ENCODE data around the gene PPIF. TPM values are rescaled to one million over a fixed set of nuclear protein-coding genes. Genes with fewer than 3 reads are reported as not detected.

The PPIF gene
- total RNA-seq, 1 experiment from 2014 or later: 59.0 TPM

DNA sequence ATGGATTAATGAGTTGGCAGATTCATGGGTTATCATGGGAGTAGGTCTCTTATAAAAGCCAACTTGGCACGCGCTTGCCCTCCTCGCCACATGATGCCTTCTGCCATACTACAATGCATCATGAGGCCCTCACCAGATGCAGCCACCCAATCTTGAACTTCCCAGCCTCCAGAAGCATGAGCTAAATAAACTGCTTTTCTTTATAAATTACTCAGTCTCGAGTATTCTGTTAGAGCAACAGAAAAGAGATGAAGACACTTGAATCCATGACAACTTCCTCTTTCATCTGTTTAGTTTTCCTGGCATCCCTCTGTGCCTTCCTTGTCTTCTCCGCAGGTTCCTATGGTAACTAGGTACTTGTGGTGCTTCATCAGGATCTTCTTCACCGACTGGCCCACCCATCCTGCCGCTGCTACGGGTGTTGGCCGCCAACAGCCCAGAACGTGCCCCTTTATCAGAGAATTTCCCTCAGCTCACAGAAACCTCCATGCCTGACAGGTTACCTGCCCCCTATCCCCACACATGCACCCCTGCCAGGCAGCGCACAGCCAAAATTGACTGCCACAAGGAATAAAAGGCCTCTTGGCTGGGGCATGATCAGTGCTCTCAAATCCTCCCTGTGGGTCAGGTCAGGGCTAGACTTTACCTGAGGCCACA is 28.0 kb upstream of the PPIF start:
- Histone ChIP-seq H3K27me3 (ENCODE audit: control insufficient read depth, insufficient read depth, low read length) (no peaks in the 10 kb centered on the region), H3K4me3 (ENCODE audit: low read depth in 2 of 2, low read length in 2 of 2) (no peak overlapping the region), H3K9me3 (ENCODE audit: control insufficient read depth, insufficient read depth, low read depth, low read length) (no peaks in the 10 kb centered on the region), H3K36me3 (ENCODE audit: control insufficient read depth, insufficient read depth, low read length) (no peaks in the 10 kb centered on the region), H3K4me1 (ENCODE audit: control insufficient read depth, insufficient read depth, low read length) (no peaks in the 10 kb centered on the region; the same call in none of the 2 replicates), H3K27ac (ENCODE audit: low read length) (no peak overlapping the region)
- CTCF ChIA-PET: no interaction called here
- POLR2A ChIA-PET: no interaction called here
- TF ChIP-seq POLR2AphosphoS5 (IDR thresholded peaks at IDR 0.05; ENCODE audit: low read depth, low read length): no peak
- TF ChIP-seq, protein P1, sequence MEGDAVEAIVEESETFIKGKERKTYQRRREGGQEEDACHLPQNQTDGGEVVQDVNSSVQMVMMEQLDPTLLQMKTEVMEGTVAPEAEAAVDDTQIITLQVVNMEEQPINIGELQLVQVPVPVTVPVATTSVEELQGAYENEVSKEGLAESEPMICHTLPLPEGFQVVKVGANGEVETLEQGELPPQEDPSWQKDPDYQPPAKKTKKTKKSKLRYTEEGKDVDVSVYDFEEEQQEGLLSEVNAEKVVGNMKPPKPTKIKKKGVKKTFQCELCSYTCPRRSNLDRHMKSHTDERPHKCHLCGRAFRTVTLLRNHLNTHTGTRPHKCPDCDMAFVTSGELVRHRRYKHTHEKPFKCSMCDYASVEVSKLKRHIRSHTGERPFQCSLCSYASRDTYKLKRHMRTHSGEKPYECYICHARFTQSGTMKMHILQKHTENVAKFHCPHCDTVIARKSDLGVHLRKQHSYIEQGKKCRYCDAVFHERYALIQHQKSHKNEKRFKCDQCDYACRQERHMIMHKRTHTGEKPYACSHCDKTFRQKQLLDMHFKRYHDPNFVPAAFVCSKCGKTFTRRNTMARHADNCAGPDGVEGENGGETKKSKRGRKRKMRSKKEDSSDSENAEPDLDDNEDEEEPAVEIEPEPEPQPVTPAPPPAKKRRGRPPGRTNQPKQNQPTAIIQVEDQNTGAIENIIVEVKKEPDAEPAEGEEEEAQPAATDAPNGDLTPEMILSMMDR (IDR thresholded peaks at IDR 0.05): no peak
- no peak for TF ChIP-seq TCF7L2 (IDR thresholded peaks at IDR 0.05; ENCODE audit: low read depth, low read length)
- TF ChIP-seq, protein P2, sequence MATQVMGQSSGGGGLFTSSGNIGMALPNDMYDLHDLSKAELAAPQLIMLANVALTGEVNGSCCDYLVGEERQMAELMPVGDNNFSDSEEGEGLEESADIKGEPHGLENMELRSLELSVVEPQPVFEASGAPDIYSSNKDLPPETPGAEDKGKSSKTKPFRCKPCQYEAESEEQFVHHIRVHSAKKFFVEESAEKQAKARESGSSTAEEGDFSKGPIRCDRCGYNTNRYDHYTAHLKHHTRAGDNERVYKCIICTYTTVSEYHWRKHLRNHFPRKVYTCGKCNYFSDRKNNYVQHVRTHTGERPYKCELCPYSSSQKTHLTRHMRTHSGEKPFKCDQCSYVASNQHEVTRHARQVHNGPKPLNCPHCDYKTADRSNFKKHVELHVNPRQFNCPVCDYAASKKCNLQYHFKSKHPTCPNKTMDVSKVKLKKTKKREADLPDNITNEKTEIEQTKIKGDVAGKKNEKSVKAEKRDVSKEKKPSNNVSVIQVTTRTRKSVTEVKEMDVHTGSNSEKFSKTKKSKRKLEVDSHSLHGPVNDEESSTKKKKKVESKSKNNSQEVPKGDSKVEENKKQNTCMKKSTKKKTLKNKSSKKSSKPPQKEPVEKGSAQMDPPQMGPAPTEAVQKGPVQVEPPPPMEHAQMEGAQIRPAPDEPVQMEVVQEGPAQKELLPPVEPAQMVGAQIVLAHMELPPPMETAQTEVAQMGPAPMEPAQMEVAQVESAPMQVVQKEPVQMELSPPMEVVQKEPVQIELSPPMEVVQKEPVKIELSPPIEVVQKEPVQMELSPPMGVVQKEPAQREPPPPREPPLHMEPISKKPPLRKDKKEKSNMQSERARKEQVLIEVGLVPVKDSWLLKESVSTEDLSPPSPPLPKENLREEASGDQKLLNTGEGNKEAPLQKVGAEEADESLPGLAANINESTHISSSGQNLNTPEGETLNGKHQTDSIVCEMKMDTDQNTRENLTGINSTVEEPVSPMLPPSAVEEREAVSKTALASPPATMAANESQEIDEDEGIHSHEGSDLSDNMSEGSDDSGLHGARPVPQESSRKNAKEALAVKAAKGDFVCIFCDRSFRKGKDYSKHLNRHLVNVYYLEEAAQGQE (IDR thresholded peaks at IDR 0.05; ENCODE audit: insufficient read depth in 1 of 2, low read depth in 2 of 2, low read length in 1 of 2): no peak
- no peak for TF ChIP-seq SIN3A (IDR thresholded peaks at IDR 0.05; ENCODE audit: borderline replicate concordance, insufficient read depth, low read depth, low read length)
- no peak for DNase-seq (ENCODE audit: low read depth, low spot score)
- intact Hi-C loops (cut with micrococcal nuclease; ENCODE audit: unreplicated experiment) (no loop called here), in situ Hi-C loops (cut with HindIII; ENCODE audit: low pct_unique_long_range_greater_than_20kb, low sequenced_read_pairs) (no loop called here)
- no peak for ATAC-seq
- no TSS peak for BruUV-seq (replicated peaks)

DNA sequence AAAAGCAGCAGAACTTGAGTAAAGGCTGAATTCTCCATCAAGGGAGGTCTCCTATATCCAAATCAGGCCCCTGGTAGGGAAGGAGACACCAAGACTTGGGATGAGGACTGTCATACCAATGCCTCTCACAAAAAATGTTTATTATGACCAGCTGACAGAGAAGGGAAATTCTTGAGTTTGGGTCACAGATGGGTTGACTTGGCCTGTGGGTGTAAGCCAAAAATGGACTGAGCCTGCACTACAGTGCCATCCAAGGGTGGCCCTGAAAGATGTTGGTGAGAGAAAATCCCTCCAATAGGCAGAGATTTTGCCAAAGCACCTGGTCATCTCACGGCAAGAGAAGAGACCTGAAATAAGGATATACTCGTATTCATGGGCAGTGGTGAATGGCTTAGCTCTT is 27.0 kb upstream of the PPIF start:
- ATAC-seq (no peak), DNase-seq (ENCODE audit: low read depth, low spot score) (no peak)
- Histone ChIP-seq H3K4me3 (ENCODE audit: low read depth in 2 of 2, low read length in 2 of 2) (no peak overlapping the region), H3K9me3 (ENCODE audit: control insufficient read depth, insufficient read depth, low read depth, low read length) (no peaks in the 10 kb centered on the region), H3K4me1 (ENCODE audit: control insufficient read depth, insufficient read depth, low read length) (no peaks in the 10 kb centered on the region; the same call in none of the 2 replicates), H3K36me3 (ENCODE audit: control insufficient read depth, insufficient read depth, low read length) (no peaks in the 10 kb centered on the region), H3K27ac (ENCODE audit: low read length) (no peak overlapping the region), H3K27me3 (ENCODE audit: control insufficient read depth, insufficient read depth, low read length) (no peaks in the 10 kb centered on the region)
- in situ Hi-C loops (cut with HindIII; ENCODE audit: low pct_unique_long_range_greater_than_20kb, low sequenced_read_pairs): no loop called here
- BruUV-seq (replicated peaks): no TSS peak
- ChIA-PET POLR2A (no interaction called here), CTCF (no interaction called here)
- TF ChIP-seq TCF7L2 (IDR thresholded peaks at IDR 0.05; ENCODE audit: low read depth, low read length) (no peak), SIN3A (IDR thresholded peaks at IDR 0.05; ENCODE audit: borderline replicate concordance, insufficient read depth, low read depth, low read length) (no peak), POLR2AphosphoS5 (IDR thresholded peaks at IDR 0.05; ENCODE audit: low read depth, low read length) (no peak)
- TF ChIP-seq, protein P1 (IDR thresholded peaks at IDR 0.05): no peak
- TF ChIP-seq, protein P2 (IDR thresholded peaks at IDR 0.05; ENCODE audit: insufficient read depth in 1 of 2, low read depth in 2 of 2, low read length in 1 of 2): no peak
- intact Hi-C loops (cut with micrococcal nuclease; ENCODE audit: unreplicated experiment): no loop called here

All from Panc1 (cell line).